K562 (cell line): ENCODE data around the gene C10orf95. TPM values are rescaled to one million over a fixed set of nuclear protein-coding genes. Genes with fewer than 3 reads are reported as not detected.

Experiments used
- ATAC-seq: fragments of 200-7000 bp; cut with Tn5 transposase; 3 replicates; pipeline ENCODE4 v1.9.1; 2020; ENCODE audit warnings: moderate library complexity
- Bru-seq: library from RNA; stranded (reverse); fragments of 400-500 nt; gene quantifications from one replicate; lab custom pipeline; 2021; lab: Mats Ljungman, UMichigan
- BruChase-seq, 2 experiments: library from RNA; stranded (reverse); fragments of 400-500 nt; gene quantifications; one replicate each; lab custom pipeline; 2021; lab: Mats Ljungman, UMichigan
- BruUV-seq: library from RNA; stranded (reverse); fragments of 400-500 nt; replicated peaks from 2 replicates; lab custom pipeline; 2021; lab: Mats Ljungman, UMichigan
- CTCF ChIA-PET: fragments of 300-600 bp; formaldehyde crosslinking; extraction: SDS; loops from one replicate; lab custom pipeline; 2021; ENCODE audit warnings: low intra/inter-chr PET ratio; lab: Yijun Ruan, JAX
- POLR2A ChIA-PET: fragments of 300-600, 350-650 bp; sonication (Branson Sonifier 250); formaldehyde crosslinking; extraction: SDS; loops from one replicate; lab custom pipeline; 2021; ENCODE audit warnings: antibody characterized with exemption, inconsistent platforms; lab: Yijun Ruan, JAX
- DNase-seq, 4 experiments: peaks; one replicate each; pipeline versions ENCODE4 v3.0.0 to v3.0.0-alpha.2; 2011 to 2018; ENCODE audit warnings: low spot score in 3 of 4, mixed read lengths in 3 of 4; ENCODE audit errors: extremely low read depth in 1 of 4
- FAIRE-seq: peaks from 2 replicates; lab custom pipeline; 2011; peaks lifted over from hg19 to GRCh38; lab: Jason Lieb, UNC
- H2AFZ ChIP-seq: 2 replicates; pipeline ENCODE4 v1.6.0; 2011; ENCODE audit warnings: low read depth, low read length, control low read depth, inconsistent platforms
- H3K27ac ChIP-seq: fragments of 200-600 bp; 3 replicates; pipeline ENCODE4 v1.8.0; 2011; ENCODE audit warnings: low read depth, mild to moderate bottlenecking, control low read depth, inconsistent platforms, low read length, moderate library complexity, mixed read lengths; ENCODE audit errors: extremely low read depth
- H3K27me3 ChIP-seq, 2 experiments: fragments of 300-600 bp in 1 of 2; 2 replicates in 1 of 2; 3 replicates in 1 of 2; pipeline versions ENCODE4 v1.6.0 to v1.8.0; 2011; ENCODE audit warnings: inconsistent platforms in 2 of 2, low read length in 2 of 2, mild to moderate bottlenecking in 1 of 2, mixed read lengths in 1 of 2, moderate library complexity in 1 of 2; ENCODE audit not compliant: control insufficient read depth in 2 of 2, insufficient read depth in 2 of 2
- H3K36me3 ChIP-seq: fragments of 300-600 bp; 3 replicates; pipeline ENCODE4 v1.8.0; 2011; ENCODE audit warnings: mild to moderate bottlenecking, low read length, inconsistent platforms; ENCODE audit not compliant: control insufficient read depth, insufficient read depth
- H3K4me1 ChIP-seq, 2 experiments: fragments of 200-600 bp in 1 of 2; replicated peaks in 1 of 2; 2 replicates in 1 of 2; 3 replicates in 1 of 2; pipeline versions ENCODE4 v1.5.1 to v1.8.0; 2011; ENCODE audit warnings: inconsistent platforms in 2 of 2, low read length in 2 of 2, mild to moderate bottlenecking in 1 of 2, mixed read lengths in 1 of 2, moderate library complexity in 1 of 2; ENCODE audit not compliant: control insufficient read depth in 2 of 2, insufficient read depth in 2 of 2
- H3K4me2 ChIP-seq: 2 replicates; pipeline ENCODE4 v1.6.1; 2011; ENCODE audit warnings: low read length, control low read depth, inconsistent platforms, mixed read lengths; ENCODE audit not compliant: insufficient read depth
- H3K4me3 ChIP-seq: fragments of 200-600 bp; sonication (generic), shearing (Covaris generic); 2 replicates; pipeline ENCODE4 v1.5.1; 2016; ENCODE audit warnings: control low read depth, inconsistent platforms
- H3K79me2 ChIP-seq: fragments of 200-600 bp; 3 replicates; pipeline ENCODE4 v1.8.0; 2011; ENCODE audit warnings: low read length, inconsistent platforms; ENCODE audit not compliant: control insufficient read depth, insufficient read depth
- H3K9ac ChIP-seq, 2 experiments: 2 replicates each; pipeline versions ENCODE4 v1.6.0 to v1.6.1; 2011; ENCODE audit warnings: low read depth in 2 of 2, low read length in 2 of 2, control low read depth in 1 of 2, inconsistent platforms in 1 of 2, mild to moderate bottlenecking in 1 of 2, mixed read lengths in 1 of 2; ENCODE audit not compliant: insufficient read depth in 1 of 2
- H3K9me1 ChIP-seq: one replicate; pipeline ENCODE4 v1.6.0; 2011; ENCODE audit warnings: inconsistent platforms, mild to moderate bottlenecking, low read length, moderate library complexity; ENCODE audit not compliant: control insufficient read depth, insufficient read depth
- H3K9me3 ChIP-seq: replicated peaks from 2 replicates; pipeline ENCODE4 v1.5.1; 2011; ENCODE audit warnings: low read depth, low read length, inconsistent platforms; ENCODE audit not compliant: control insufficient read depth, insufficient read depth
- H4K20me1 ChIP-seq: replicated peaks from 2 replicates; pipeline ENCODE4 v1.6.1; 2011; ENCODE audit warnings: low read length, inconsistent platforms, mixed read lengths; ENCODE audit not compliant: control insufficient read depth, insufficient read depth
- FOXK1 ChIP-seq: sonication (generic); formaldehyde crosslinking; IDR thresholded peaks from 2 replicates; pipeline ENCODE4 v1.8.0; 2022; ENCODE audit warnings: missing genetic modification reagents, mild to moderate bottlenecking, borderline replicate concordance
- GATAD2A ChIP-seq: fragments of 450-650 bp; IDR thresholded peaks from 2 replicates; pipeline ENCODE4 v1.6.1; 2017
- HMGN3 ChIP-seq: IDR thresholded peaks from 2 replicates; pipeline ENCODE4 v1.6.1; 2011; ENCODE audit warnings: borderline replicate concordance, low read depth, mild to moderate bottlenecking, mixed read lengths, low read length; ENCODE audit not compliant: insufficient read length; ENCODE audit errors: extremely low read depth
- WGBS: fragments of 100-300 bp; shearing (Covaris generic); methylation state at CpG from one replicate; pipeline ENCODE4 v1.1.6; 2016; ENCODE audit warnings: low coverage, mixed read lengths; ENCODE audit not compliant: insufficient coverage; ENCODE audit errors: missing lambda C conversion rate; 5-methylcytosine and 5-hydroxymethylcytosine counted together
- in situ Hi-C: fragments of 300-500 bp; cut with MboI; formaldehyde crosslinking; loops from 4 replicates; pipeline ENCODE4 v1.15.0; 2018; ENCODE audit warnings: inconsistent platforms, mixed read lengths
- intact Hi-C: fragments of 100-400 bp; cut with micrococcal nuclease; formaldehyde crosslinking; loops from 2 replicates; pipeline ENCODE4 v1.14.2; 2022
- long read RNA-seq, 3 experiments: library from polyadenylated mRNA in 2 of 3; library from RNA in 1 of 3; unstranded in 2 of 3; stranded (forward) in 1 of 3; transcript quantifications; one replicate each; pipeline ENCODE4 v2.0.0, GENCODE V29; 2019 to 2022
- polyA minus RNA-seq, 3 experiments: library from RNA; depleted of rRNA, polyadenylated mRNA; stranded (reverse); fragments of >200 nt; gene quantifications; 2 replicates each; pipeline ENCODE4 v1.2.3, GENCODE V29; 2011
- polyA plus RNA-seq, 8 experiments: library from polyadenylated mRNA; depleted of rRNA in 4 of 8; stranded (reverse) in 5 of 8; unstranded in 3 of 8; fragments of >200 nt; fragmentation: Nextera tagmentation in 2 of 8; fragmentation: Illumina TruSeq in 1 of 8; extraction: Ambion mirVana in 2 of 8; extraction: Trizol in 1 of 8; gene quantifications; 2 replicates each; pipeline versions ENCODE4 v1.2.1 to v1.2.3, GENCODE V29; 2011 to 2014; ENCODE audit warnings: inconsistent platforms in 1 of 8, missing spikeins in 1 of 8
- total RNA-seq, 7 experiments: library from RNA; depleted of rRNA in 6 of 7; stranded (reverse); fragments of >200 nt in 6 of 7; fragmentation: Illumina TruSeq in 2 of 7; extraction: Trizol in 2 of 7; gene quantifications; 2 replicates each; pipeline versions ENCODE4 v1.2.1 to v1.2.3, GENCODE V29; 2011 to 2021; ENCODE audit warnings: low replicate concordance in 1 of 7
- TF ChIP-seq, protein P1 (sequence below): sonication (generic); IDR thresholded peaks from 2 replicates; pipeline ENCODE4 v1.6.1; 2016

The C10orf95 gene, protein sequence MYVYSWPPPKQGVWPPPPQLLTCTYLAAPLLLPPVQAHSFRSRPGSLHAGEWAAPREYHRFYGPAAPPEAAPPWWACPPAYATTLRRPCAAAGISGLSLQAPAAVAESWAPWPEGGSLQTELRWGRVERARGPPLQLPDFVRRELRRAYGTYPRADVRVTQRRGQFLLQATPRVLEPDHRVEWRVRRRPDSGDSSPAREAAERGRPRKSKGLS
- total RNA-seq (2011; cell fraction: chromatin; rRNA removed; ENCODE audit: low replicate concordance): 0.48 and 0.93 TPM in 2 replicates
- 1.0 and 1.3 TPM in 2 replicates for total RNA-seq (2011; cell fraction: nucleolus; rRNA removed)
- 1.6 and 1.9 TPM in 2 replicates for total RNA-seq (2011; cell fraction: nucleoplasm; rRNA removed)
- total RNA-seq (2014; rRNA removed) (0.41 and 0.90 TPM in 2 replicates), total RNA-seq (2014; rRNA removed; fragmentation: Illumina TruSeq; extraction: Trizol) (not detected in 2 replicates), total RNA-seq (2015; rRNA removed; fragmentation: Illumina TruSeq; extraction: Trizol) (0.26 and 0.29 TPM in 2 replicates), total RNA-seq (2021) (0.38 and 0.49 TPM in 2 replicates), polyA plus RNA-seq (2011; rRNA removed) (0.08 and 0.24 TPM in 2 replicates), polyA plus RNA-seq (2014; fragmentation: Illumina TruSeq; extraction: Trizol) (0.18 and 0.30 TPM in 2 replicates), polyA plus RNA-seq (2014; fragmentation: Nextera tagmentation; extraction: Ambion mirVana) (under 1 TPM; 0.03 to 0.14 TPM), polyA plus RNA-seq (2014; rRNA removed) (0.16 and 0.35 TPM in 2 replicates), polyA minus RNA-seq (2011; rRNA and poly(A)+ RNA removed) (0.21 and 0.30 TPM in 2 replicates), Bru-seq, nascent RNA (percentile 47 among the genes with signal in this experiment), BruChase-seq, experiment 1, labeled RNA remaining after a 2-hour chase (percentile 34 among the genes with signal in this experiment), BruChase-seq, experiment 2, labeled RNA remaining after a 6-hour chase (percentile 37 among the genes with signal in this experiment)
- polyA plus RNA-seq (2011; cell fraction: cytosol; rRNA removed): 0.40 and 0.70 TPM in 2 replicates
- polyA plus RNA-seq (2011; cell fraction: nucleus; rRNA removed): 0.63 and 0.87 TPM in 2 replicates
- 1.9 and 2.0 TPM in 2 replicates for polyA plus RNA-seq (2012)
- polyA minus RNA-seq (2011; cell fraction: cytosol; rRNA and poly(A)+ RNA removed): not detected in 2 replicates
- 1.2 and 1.5 TPM in 2 replicates for polyA minus RNA-seq (2011; cell fraction: nucleus; rRNA and poly(A)+ RNA removed)
- long read RNA-seq, experiment 1, partial matches to known transcripts: 0 of 31 reads
- long read RNA-seq, experiment 1, other reads (novel, unspliced or antisense): 31 of 31 reads
- long read RNA-seq, experiment 2, partial matches to known transcripts: 0 of 1 reads
- long read RNA-seq, experiment 2, other reads (novel, unspliced or antisense): 1 of 1 reads
- long read RNA-seq, experiment 3: 0 reads

DNA sequence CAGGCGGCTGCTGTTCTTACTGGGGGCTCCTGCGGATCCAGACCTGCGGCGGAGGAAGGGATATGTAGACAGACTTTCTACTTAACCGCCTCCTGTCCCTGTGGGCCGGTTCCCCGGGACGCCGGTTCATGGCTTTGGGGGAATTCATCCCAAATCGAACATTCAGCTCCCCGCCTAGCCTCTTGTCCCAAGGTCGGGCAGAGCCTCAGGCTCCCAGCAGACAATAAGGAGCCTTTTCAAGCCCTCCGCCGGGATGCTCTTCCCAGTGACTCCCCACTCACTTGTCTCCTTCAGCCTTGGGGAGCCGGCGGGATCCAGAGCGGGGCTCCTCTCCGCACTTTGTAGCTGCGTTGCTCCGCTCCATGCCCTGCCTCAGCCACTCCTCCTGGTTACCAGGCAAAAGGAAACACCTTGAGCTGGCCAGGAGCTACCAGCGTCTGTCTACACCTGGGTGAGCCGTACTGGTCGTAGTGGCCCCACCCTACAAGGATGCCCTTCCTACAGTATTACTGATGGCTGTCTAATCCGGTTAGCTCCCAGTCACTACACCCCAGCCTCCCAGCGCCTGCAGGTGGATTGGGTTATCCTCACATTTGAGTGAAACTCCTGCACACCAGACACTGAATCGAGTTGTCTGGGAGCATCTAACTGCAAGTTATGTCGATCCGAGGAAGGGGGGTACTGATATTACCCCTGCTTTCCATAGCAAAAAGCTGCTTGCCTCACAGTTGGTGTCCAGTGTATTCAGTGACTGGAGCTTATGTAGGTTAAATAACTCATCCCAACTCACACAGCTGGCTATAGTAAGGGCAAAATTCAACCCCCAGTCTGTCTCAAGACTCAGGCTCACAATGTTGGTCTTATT is at the start of gene C10orf95:
Gene C10orf95 (minus strand): TSS at position 439 of the 865 bp plus-strand sequence. CDS start 450 bp downstream, outside the sequence.
- Histone ChIP-seq H3K27ac (peak within 1 kb of the TSS; percentile 95), H2AFZ (0 out of 2 replicates have a peak within 1 kb of the TSS, but pooled peaks have one; percentile 52)
- in situ Hi-C loops: no loop called here
- TF ChIP-seq, protein P1, sequence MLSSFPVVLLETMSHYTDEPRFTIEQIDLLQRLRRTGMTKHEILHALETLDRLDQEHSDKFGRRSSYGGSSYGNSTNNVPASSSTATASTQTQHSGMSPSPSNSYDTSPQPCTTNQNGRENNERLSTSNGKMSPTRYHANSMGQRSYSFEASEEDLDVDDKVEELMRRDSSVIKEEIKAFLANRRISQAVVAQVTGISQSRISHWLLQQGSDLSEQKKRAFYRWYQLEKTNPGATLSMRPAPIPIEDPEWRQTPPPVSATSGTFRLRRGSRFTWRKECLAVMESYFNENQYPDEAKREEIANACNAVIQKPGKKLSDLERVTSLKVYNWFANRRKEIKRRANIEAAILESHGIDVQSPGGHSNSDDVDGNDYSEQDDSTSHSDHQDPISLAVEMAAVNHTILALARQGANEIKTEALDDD: 0 out of 2 replicates have a peak, but pooled peaks have one; percentile 39
- TF ChIP-seq FOXK1 (CRISPR knock-in tag) (peak; percentile 46; the same call in 1 of the 2 replicates), HMGN3 (peak; percentile 4), GATAD2A (no peak)

More for the DNA sequence above, at the start of gene C10orf95:
- ChIA-PET CTCF (no interaction called here), POLR2A (interaction anchor here (0.6 to 3.3 kb wide), 12 partner anchors 10 to 201 kb away, joined by 3 to 24 read pairs (median 6); partner anchors contain the start of genes CUEDC2 and FBXL15)
- Histone ChIP-seq H3K27me3 (no peaks in the 10 kb centered on the region), H3K4me1 (peaks cover 36 to 41% of the 10 kb centered on the region in 2 experiments), H3K4me2 (peak within 1 kb of the TSS; percentile 94), H3K36me3 (peaks cover 40% of the 10 kb centered on the region; the same call in 2 of the 3 replicates), H3K79me2 (peaks cover 43% of the 10 kb centered on the region), H3K9me1 (no peaks in the 10 kb centered on the region), H4K20me1 (no peaks in the 10 kb centered on the region), H3K9me3 (no peaks in the 10 kb centered on the region), H3K9ac (peak within 1 kb of the TSS; percentile 90 to 94), H3K4me3 (peak within 1 kb of the TSS; percentile 80)
- no peak for DNase-seq
- BruUV-seq: TSS peak; percentile 25
- intact Hi-C loops: no loop called here
- WGBS: 5% methylated on average over 22 of the region's 28 CpGs
- ATAC-seq: peak; percentile 27
- no peak for FAIRE-seq
